Activated CD4-positive, CD25-positive, alpha-beta regulatory T cell treated with anti-CD3 and anti-CD28 coated beads, Interleukin-2, amount 50 U/mL, for 72 hours (primary cell): ENCODE measurements around the gene SLFN12L.
"Not testable (repeated sequence)": the region's sequence is repeated elsewhere in the genome, so short reads cannot be mapped to it uniquely, and the experiment has no call there.

Source experiments
- DNase-seq: peaks from one replicate; pipeline ENCODE4 v3.0.0; 2021

The SLFN12L gene

GRCh38 chr17:35493040-35493439, 44.4 kb downstream of the SLFN12L start:
- no peak for DNase-seq

DNA sequence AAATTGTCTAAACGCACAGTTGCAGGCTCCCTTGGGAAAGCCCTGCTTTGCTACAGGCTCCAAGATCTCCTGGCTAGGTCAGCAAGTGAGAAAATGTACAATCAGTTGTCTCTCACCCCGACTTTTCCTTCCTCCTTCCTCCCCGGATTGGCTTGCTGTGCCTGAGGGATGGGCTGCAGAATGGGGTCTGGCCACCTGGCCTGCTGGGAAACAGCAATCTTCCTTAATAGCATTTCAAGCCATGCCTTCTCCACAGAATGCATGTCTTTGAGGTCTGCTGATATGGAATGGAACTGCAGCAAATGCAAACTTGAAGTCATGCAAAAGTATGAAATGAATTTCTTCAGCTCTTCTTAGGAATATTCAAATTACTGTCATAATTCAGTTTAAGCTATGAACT, 46.1 kb downstream of the SLFN12L start:
- no peak for DNase-seq

DNA sequence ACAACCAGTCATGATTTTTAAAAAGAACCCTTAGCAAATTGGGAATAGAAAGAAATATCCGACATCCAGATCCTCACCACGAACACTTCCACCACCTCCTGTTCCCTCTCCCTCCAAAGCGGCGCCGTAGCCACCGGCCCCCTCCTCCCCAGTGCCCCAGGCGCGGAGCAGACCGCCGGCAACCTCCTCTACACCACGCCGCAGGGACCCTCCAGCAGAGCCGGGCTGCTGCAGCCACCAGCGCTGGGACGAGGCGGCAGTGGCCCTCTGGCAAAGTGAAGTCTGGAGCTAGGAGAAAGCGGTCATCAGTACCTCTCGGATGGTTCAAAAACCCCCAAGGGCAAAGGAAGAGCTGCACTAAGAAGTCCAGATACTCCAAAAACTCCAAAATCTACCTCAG, 47.5 kb downstream of the SLFN12L start:
- no peak for DNase-seq

- DNase-seq: no peak
Observed at GRCh38 chr17:35488991-35489390, 48.5 kb downstream of the SLFN12L start.

- DNase-seq: peak; percentile 80
Observed at GRCh38 chr17:35486920-35487732, 50.4 kb downstream of the SLFN12L start.

GRCh38 chr17:35479271-35479670, 58.2 kb downstream of the SLFN12L start:
- no peak for DNase-seq

GRCh38 chr17:35477248-35477647, 60.2 kb downstream of the SLFN12L start:
- no peak for DNase-seq

GRCh38 chr17:35476283-35476820, 61.1 kb downstream of the SLFN12L start:
- no peak for DNase-seq

DNA sequence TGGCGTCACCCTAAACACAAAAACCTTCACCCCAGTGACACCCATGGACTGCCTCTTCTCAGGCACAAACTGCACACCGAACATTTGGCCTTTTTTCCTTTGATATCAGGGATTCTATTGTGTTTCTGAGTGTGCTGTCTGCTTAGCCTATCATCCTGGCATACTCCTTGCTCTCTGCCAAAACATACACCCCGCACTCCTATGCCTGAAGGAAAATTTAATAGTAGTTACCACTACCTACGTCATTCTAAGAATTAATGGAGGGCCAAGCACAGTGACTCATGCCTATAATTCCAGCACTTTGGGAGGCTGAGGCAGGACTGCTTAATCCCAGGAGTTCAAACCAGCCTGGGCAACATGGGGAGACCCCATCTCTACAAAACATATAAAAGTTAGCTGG, 69.0 kb downstream of the SLFN12L start:
- DNase-seq: no peak

- no peak for DNase-seq
Observed at GRCh38 chr17:35467824-35468223, 69.7 kb downstream of the SLFN12L start.

DNA sequence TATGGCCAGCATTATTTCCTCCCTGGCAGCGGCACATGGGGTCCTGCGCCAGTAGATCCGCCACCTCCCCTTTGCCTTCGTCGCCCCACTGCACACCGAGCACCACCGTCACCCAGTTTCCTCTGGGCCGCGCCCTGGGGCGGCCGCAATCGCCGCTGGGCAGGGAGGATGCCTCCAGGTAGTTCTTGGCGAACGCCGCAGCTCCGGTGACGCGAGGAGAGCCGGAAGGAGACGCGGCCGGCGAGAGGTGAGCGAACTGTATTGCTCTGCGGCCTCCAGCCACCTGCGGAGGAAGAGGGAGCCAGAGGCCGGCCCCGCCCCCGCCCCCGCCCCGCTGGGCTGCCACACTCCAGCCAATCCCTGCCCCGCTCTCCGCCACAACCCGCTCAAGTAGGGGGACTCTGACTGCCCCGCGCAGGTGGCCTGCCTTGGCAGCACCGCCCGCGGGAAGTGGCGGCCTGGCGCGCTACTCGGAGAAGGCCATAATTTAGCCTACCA, 77.1 kb downstream of the SLFN12L start:
- peak; percentile 69 for DNase-seq

- DNase-seq: not testable (repeated sequence)
Observed at GRCh38 chr17:35454035-35454434, 83.4 kb downstream of the SLFN12L start.

- no peak for DNase-seq
Observed at GRCh38 chr17:35453171-35453570, 84.3 kb downstream of the SLFN12L start.

DNA sequence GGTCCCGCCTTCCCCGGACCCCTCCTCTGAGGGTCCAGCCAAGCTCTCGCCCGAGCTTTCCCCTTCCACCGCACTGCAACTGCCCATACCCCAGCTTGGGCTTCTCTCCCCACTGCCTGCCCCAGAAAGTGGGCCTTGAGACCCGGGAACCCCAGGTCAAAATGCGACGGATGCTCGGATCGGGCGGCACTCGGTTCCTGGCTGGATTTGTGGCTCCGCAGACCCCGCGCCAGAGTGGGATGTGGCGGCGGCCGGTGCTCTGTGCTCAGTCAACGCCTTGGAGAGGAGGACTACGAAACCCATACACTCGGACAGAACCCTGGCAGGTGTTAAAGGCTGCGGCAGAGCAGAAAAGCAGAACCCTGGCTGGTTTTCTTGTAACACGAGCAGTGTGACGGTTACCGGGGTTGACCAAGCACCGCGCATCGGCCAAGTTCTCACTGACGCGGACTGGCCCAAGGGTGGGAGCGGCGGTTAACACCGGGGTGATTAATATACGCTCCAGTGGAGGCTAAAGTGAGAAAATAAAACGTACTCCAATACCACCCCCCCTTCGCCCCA, 88.0 kb downstream of the SLFN12L start:
- DNase-seq: no peak

GRCh38 chr17:35448899-35449227, 88.6 kb downstream of the SLFN12L start:
- no peak for DNase-seq

GRCh38 chr17:35448214-35448898, 89.1 kb downstream of the SLFN12L start, which contains the start of gene SLFN13:
Gene SLFN13 (minus strand): TSS chr17:35448766. CDS start chr17:35445680, 3,086 bp downstream.
- DNase-seq: peak; percentile 84

- no peak for DNase-seq
Observed at GRCh38 chr17:35447499-35447898, 90.0 kb downstream of the SLFN12L start.

DNA sequence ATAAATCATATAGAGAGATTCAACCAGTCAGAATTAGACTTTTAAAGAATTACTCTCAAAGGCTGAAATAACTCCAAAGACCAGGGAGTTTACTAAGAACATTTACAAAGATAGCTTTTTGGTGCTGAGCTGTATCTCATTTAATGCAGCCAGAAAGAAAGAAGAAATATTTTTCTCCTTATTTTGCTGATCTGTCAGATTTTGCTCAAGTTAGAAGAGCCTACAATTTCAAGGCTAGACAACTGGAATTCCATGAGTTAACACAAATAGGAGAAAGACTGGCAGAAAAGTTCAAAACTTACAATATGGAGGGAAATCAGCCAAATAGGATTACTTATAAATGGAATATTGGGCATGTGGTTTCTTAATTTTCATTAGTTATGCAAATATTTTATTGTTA, 99.0 kb downstream of the SLFN12L start:
- DNase-seq: no peak

GRCh38 chr17:35433075-35433894, 104.2 kb downstream of the SLFN12L start:
- peak; percentile 37 for DNase-seq

DNA sequence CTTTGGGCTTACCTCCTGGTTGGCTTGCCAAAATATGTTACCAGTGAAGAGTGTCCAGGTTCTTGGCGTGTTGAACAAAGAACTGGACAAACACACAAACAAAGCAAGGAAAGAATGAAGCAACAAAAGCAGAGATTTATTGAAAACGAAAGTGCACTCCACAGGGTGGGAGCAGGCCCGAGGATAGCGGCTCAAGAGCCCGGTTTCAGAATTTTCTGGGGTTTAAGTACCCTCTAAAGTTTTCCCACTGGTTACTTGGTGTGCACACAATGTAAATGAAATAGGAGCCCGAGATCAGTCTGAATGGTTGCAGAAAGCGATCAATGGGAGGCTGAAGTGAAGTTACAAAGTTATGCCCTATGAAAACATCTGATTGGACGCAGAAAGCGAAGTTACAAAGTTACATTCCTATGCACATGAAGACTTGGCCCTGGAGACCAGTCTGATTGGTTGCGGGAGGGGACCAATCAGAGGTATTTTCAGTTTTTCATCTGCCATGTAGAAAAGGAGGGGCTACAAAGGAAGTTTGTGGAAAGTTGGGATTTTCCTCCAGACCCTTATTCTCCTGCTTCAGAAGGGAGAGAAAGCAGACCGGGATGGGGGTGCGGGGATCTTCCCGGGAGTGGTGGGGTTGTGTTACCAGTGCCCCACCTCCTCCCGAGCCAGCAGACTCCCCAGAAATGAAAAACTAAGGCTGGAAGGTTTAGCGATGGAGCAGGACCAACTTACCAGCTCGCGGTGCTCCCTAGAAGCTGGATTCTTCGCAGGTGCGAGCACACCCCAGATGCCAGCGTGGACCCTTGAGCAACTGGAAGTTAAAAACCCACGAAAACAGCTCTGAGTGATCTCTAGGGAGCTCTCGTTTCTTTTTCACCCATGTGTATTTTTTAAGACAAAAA, 105.1 kb downstream of the SLFN12L start, which contains the start of gene SLFN12:
Gene SLFN12, minus strand, starts transcription at position 325 of the 899 bp plus-strand sequence. CDS start 9,472 bp downstream, outside the sequence.
- DNase-seq: peak; percentile 31

DNA sequence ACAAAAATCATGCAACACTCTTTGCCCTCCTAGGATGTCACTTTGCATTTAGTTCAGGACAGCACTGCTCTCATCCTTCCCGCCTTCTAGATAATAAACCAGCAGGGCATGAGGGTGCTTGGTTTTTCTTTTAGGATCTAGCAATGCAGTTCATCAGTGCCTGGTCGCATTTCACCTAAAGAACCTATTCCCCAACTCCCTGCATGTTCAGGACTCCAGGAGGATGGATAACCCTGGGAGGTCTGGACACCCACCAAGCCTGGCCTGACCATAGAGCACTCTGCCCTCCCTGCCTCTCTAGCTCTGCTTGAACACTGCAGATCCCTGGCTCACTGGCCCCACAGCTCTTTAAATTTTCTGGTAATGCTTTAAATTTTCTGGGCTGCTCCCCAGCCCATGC, 107.8 kb downstream of the SLFN12L start:
- no peak for DNase-seq
